Epidermal melanocyte (primary cell): Measurements from ENCODE around the gene SLC22A12.

Experiments used
- DNase-seq: peaks from one replicate; pipeline ENCODE4 v3.0.0; 2011; ENCODE audit warnings: low spot score; ENCODE audit not compliant: insufficient read length

SLC22A12 gene

DNA sequence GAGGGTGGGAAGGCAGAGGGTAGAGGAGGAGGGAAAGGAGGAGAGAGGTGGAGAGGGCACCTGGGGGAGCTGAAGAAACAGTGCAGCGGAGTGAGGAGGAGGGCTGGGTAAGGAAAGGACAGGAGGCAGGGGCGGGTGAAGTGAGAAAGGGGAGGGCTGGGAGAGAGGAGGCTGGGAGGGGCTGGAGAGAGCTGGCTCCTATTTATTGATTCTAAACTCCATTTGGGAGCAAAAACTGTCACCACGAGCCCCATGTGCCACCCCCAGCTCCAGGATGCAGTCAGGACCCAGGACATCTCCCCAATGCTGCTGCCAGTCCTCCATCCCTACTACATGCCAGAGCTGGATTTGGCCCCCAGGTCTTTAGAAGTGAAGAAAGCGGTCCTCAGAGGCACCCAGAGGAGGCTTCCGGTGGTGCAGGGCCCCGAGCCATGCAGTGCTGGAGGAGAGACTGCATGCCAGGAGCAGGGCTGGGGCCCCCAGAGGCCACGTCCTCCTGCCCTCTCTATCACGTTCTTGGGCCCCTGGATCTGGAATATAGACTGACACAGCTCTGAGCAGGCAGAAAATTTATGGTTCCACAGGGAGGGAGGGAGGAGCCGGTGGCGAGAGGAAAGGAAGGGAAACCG, 53.7 kb downstream of the SLC22A12 start:
- no peak for DNase-seq

DNA sequence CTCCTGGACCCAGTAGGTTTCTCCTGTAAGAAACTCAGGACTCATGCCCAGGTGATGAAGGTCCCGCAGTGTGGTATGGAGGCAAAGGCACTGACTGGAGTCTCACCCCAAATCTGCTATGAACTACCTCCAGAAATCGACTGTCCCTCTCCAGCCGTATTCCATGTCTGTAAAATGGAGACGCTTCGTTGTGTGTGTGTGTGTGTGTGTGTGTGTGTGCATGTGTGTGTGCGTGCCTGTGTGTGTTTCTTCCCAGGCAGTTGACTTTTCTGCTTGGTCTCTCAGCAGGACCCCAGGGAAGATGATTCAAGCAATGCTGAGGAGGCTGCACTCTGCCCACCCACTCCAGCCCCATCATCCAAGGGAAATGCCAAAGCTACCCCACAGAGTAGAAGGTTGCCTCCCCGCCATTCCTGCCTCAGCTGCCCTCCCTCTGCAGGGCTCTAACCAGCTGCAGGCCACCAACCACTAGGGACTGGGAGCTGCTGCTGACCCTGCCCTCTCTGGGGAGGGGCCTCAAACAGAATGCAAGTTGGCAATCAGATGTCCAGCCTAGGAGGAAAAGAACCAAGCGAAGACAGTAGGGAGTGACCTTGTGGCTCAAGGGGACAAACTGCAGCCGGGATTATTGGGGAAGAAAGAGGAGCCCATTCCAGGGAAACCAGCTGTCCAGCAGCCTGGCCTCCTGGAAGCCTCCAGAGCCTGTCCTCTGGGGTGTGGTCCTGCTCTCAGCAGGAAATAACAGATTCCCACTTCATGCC, 56.2 kb downstream of the SLC22A12 start:
- no peak for DNase-seq

DNA sequence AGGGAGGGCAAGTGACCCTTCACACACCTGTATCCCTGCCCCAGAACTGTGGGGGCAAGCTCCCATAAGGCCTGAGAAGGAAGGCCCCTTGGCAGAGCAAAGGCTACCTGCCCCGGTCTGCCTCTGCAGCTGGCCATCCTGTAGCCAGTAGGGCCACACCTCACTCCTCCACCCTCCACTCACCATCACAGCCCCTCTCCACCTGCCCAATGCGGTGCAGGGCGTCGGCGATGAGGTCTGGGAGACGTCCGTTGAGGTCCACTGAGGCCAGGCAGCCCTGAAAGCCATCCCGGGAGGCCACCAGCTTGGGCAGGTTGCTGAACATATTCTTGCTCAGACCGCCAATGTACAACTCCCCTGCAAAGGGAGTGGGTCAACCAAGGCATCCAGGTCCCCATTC, 57.5 kb downstream of the SLC22A12 start:
- DNase-seq, result no peak

DNA sequence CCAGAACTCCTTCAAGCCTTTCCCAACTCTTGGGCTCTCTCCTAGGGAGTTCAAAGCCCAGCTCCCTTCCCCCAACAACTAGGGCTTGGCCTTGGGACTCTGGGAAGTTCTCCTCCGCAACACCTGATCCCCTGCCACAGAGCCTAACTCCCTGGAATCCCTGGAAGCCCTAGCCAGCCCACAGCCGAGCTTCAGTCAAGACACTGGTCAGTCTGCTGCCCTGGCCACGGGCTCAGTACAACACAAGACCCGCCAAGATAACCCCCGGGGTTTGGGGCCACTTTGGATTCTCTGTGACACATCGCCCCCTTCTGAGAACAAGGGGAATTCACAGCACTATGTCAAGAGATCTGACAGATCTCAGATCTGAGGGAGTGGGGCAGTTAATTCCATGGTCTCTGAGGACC, 58.3 kb downstream of the SLC22A12 start:
- no peak for DNase-seq

DNA sequence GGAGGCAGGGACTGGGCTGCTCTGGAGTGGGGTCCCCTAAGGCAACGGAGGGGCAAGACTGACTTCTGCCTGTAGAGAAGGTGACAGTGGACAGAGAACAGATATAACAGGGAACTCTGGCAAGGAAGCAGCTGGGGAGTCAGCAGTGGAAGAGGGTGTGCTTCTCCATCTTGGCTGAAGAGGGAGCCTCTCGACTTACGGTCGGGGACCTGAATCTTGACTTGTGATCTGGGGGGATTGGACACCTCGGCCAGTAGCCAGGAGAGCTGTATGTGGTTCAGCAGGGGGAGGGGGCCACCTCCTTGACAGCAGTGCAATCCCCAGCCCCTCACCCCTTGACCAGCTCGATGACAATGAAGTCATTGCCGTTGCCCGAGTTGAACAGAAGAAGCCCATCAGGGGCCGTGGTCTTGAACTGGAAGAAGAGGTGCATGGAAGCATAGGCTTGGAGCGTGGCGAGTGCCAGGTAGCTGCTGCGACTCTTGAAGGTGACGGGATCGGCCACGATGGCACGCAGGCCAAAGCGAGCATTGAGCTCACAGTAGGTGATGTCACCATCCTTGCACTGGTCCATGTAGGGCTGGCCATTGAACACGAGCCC, 60.0 kb downstream of the SLC22A12 start:
- DNase-seq, result no peak
